ENCODE measurements around the gene TLN1.

TLN1 gene

GRCh38 chr9:35718721-35719511, 13.1 kb downstream of the TLN1 start:
- H3K4me1 ChIP-seq (ENCODE audit: control insufficient read depth in 2 of 2, insufficient read depth in 2 of 2, low read length in 2 of 2), result no peaks in the 10 kb centered on the region
- H3K4me3 ChIP-seq (ENCODE audit: low read length in 2 of 2), result no peak overlapping the region
- no peak overlapping the region for H3K27ac ChIP-seq (ENCODE audit: low read depth in 2 of 2, low read length in 2 of 2)
- H3K9ac ChIP-seq (ENCODE audit: low read depth in 1 of 2, low read length in 2 of 2), result no peak overlapping the region
- H3K9me3 ChIP-seq (ENCODE audit: control insufficient read depth in 2 of 2, low read length in 2 of 2), result no peaks in the 10 kb centered on the region
- H3K27me3 ChIP-seq (ENCODE audit: control insufficient read depth in 2 of 2, insufficient read depth in 2 of 2, low read length in 2 of 2), result no peaks in the 10 kb centered on the region
- H3K36me3 ChIP-seq (ENCODE audit: control insufficient read depth in 2 of 2, insufficient read depth in 2 of 2, low read length in 2 of 2), result peaks cover 93 to 100% of the 10 kb centered on the region in 2 donors

GRCh38 chr9:35717132-35717870, 14.7 kb downstream of the TLN1 start:
- Histone ChIP-seq H3K9me3 (ENCODE audit: control insufficient read depth in 2 of 2, low read length in 2 of 2) (no peaks in the 10 kb centered on the region), H3K4me3 (ENCODE audit: low read length in 2 of 2) (no peak overlapping the region), H3K36me3 (ENCODE audit: control insufficient read depth in 2 of 2, insufficient read depth in 2 of 2, low read length in 2 of 2) (peaks cover 93 to 95% of the 10 kb centered on the region in 2 donors), H3K27ac (ENCODE audit: low read depth in 2 of 2, low read length in 2 of 2) (no peak overlapping the region), H3K9ac (ENCODE audit: low read depth in 1 of 2, low read length in 2 of 2) (no peak overlapping the region), H3K27me3 (ENCODE audit: control insufficient read depth in 2 of 2, insufficient read depth in 2 of 2, low read length in 2 of 2) (no peaks in the 10 kb centered on the region), H3K4me1 (ENCODE audit: control insufficient read depth in 2 of 2, insufficient read depth in 2 of 2, low read length in 2 of 2) (no peaks in the 10 kb centered on the region)

- Histone ChIP-seq H3K9ac (ENCODE audit: low read depth in 1 of 2, low read length in 2 of 2) (no peak overlapping the region), H3K36me3 (ENCODE audit: control insufficient read depth in 2 of 2, insufficient read depth in 2 of 2, low read length in 2 of 2) (peaks cover 93 to 94% of the 10 kb centered on the region in 2 donors), H3K4me3 (ENCODE audit: low read length in 2 of 2) (no peak overlapping the region), H3K4me1 (ENCODE audit: control insufficient read depth in 2 of 2, insufficient read depth in 2 of 2, low read length in 2 of 2) (no peaks in the 10 kb centered on the region), H3K27ac (ENCODE audit: low read depth in 2 of 2, low read length in 2 of 2) (no peak overlapping the region), H3K27me3 (ENCODE audit: control insufficient read depth in 2 of 2, insufficient read depth in 2 of 2, low read length in 2 of 2) (no peaks in the 10 kb centered on the region), H3K9me3 (ENCODE audit: control insufficient read depth in 2 of 2, low read length in 2 of 2) (no peaks in the 10 kb centered on the region)
These were observed 15.8 kb downstream of the TLN1 start for GRCh38 chr9:35716230-35716629.

GRCh38 chr9:35714579-35715252, 17.3 kb downstream of the TLN1 start:
- H3K4me3 ChIP-seq (ENCODE audit: low read length in 2 of 2), result no peak overlapping the region
- H3K4me1 ChIP-seq (ENCODE audit: control insufficient read depth in 2 of 2, insufficient read depth in 2 of 2, low read length in 2 of 2), result no peaks in the 10 kb centered on the region
- no peak overlapping the region for H3K9ac ChIP-seq (ENCODE audit: low read depth in 1 of 2, low read length in 2 of 2)
- H3K27ac ChIP-seq (ENCODE audit: low read depth in 2 of 2, low read length in 2 of 2), result no peak overlapping the region
- H3K9me3 ChIP-seq (ENCODE audit: control insufficient read depth in 2 of 2, low read length in 2 of 2), result no peaks in the 10 kb centered on the region
- H3K36me3 ChIP-seq (ENCODE audit: control insufficient read depth in 2 of 2, insufficient read depth in 2 of 2, low read length in 2 of 2), result peaks cover 90% of the 10 kb centered on the region in 2 donors
- H3K27me3 ChIP-seq (ENCODE audit: control insufficient read depth in 2 of 2, insufficient read depth in 2 of 2, low read length in 2 of 2), result no peaks in the 10 kb centered on the region

- Histone ChIP-seq H3K9ac (ENCODE audit: low read depth in 1 of 2, low read length in 2 of 2) (no peak overlapping the region), H3K27me3 (ENCODE audit: control insufficient read depth in 2 of 2, insufficient read depth in 2 of 2, low read length in 2 of 2) (no peaks in the 10 kb centered on the region), H3K27ac (ENCODE audit: low read depth in 2 of 2, low read length in 2 of 2) (no peak overlapping the region), H3K36me3 (ENCODE audit: control insufficient read depth in 2 of 2, insufficient read depth in 2 of 2, low read length in 2 of 2) (peaks cover 87% of the 10 kb centered on the region in 2 donors), H3K9me3 (ENCODE audit: control insufficient read depth in 2 of 2, low read length in 2 of 2) (no peaks in the 10 kb centered on the region), H3K4me1 (ENCODE audit: control insufficient read depth in 2 of 2, insufficient read depth in 2 of 2, low read length in 2 of 2) (no peaks in the 10 kb centered on the region), H3K4me3 (ENCODE audit: low read length in 2 of 2) (no peak overlapping the region)
These were observed 17.9 kb downstream of the TLN1 start for GRCh38 chr9:35714123-35714522.

GRCh38 chr9:35713578-35713977, 18.4 kb downstream of the TLN1 start:
- H3K9ac ChIP-seq (ENCODE audit: low read depth in 1 of 2, low read length in 2 of 2), result no peak overlapping the region
- no peaks in the 10 kb centered on the region for H3K9me3 ChIP-seq (ENCODE audit: control insufficient read depth in 2 of 2, low read length in 2 of 2)
- H3K27me3 ChIP-seq (ENCODE audit: control insufficient read depth in 2 of 2, insufficient read depth in 2 of 2, low read length in 2 of 2), result no peaks in the 10 kb centered on the region
- H3K4me1 ChIP-seq (ENCODE audit: control insufficient read depth in 2 of 2, insufficient read depth in 2 of 2, low read length in 2 of 2), result no peaks in the 10 kb centered on the region
- peaks cover 81 to 85% of the 10 kb centered on the region in 2 donors for H3K36me3 ChIP-seq (ENCODE audit: control insufficient read depth in 2 of 2, insufficient read depth in 2 of 2, low read length in 2 of 2)
- H3K4me3 ChIP-seq (ENCODE audit: low read length in 2 of 2), result no peak overlapping the region
- H3K27ac ChIP-seq (ENCODE audit: low read depth in 2 of 2, low read length in 2 of 2), result no peak overlapping the region

GRCh38 chr9:35712762-35713400, 19.1 kb downstream of the TLN1 start:
- no peaks in the 10 kb centered on the region for H3K9me3 ChIP-seq (ENCODE audit: control insufficient read depth in 2 of 2, low read length in 2 of 2)
- H3K9ac ChIP-seq (ENCODE audit: low read depth in 1 of 2, low read length in 2 of 2), result no peak overlapping the region
- peaks cover 80 to 85% of the 10 kb centered on the region in 2 donors for H3K36me3 ChIP-seq (ENCODE audit: control insufficient read depth in 2 of 2, insufficient read depth in 2 of 2, low read length in 2 of 2)
- no peak overlapping the region for H3K4me3 ChIP-seq (ENCODE audit: low read length in 2 of 2)
- H3K27me3 ChIP-seq (ENCODE audit: control insufficient read depth in 2 of 2, insufficient read depth in 2 of 2, low read length in 2 of 2), result no peaks in the 10 kb centered on the region
- H3K4me1 ChIP-seq (ENCODE audit: control insufficient read depth in 2 of 2, insufficient read depth in 2 of 2, low read length in 2 of 2), result no peaks in the 10 kb centered on the region
- H3K27ac ChIP-seq (ENCODE audit: low read depth in 2 of 2, low read length in 2 of 2), result no peak overlapping the region

GRCh38 chr9:35711501-35712428, 20.2 kb downstream of the TLN1 start:
- H3K4me1 ChIP-seq (ENCODE audit: control insufficient read depth in 2 of 2, insufficient read depth in 2 of 2, low read length in 2 of 2), result no peaks in the 10 kb centered on the region
- no peak overlapping the region for H3K9ac ChIP-seq (ENCODE audit: low read depth in 1 of 2, low read length in 2 of 2)
- no peaks in the 10 kb centered on the region for H3K27me3 ChIP-seq (ENCODE audit: control insufficient read depth in 2 of 2, insufficient read depth in 2 of 2, low read length in 2 of 2)
- H3K27ac ChIP-seq (ENCODE audit: low read depth in 2 of 2, low read length in 2 of 2), result no peak overlapping the region
- H3K9me3 ChIP-seq (ENCODE audit: control insufficient read depth in 2 of 2, low read length in 2 of 2), result no peaks in the 10 kb centered on the region
- peaks cover 80 to 85% of the 10 kb centered on the region in 2 donors for H3K36me3 ChIP-seq (ENCODE audit: control insufficient read depth in 2 of 2, insufficient read depth in 2 of 2, low read length in 2 of 2)
- H3K4me3 ChIP-seq (ENCODE audit: low read length in 2 of 2), result no peak overlapping the region

GRCh38 chr9:35710818-35711500, 21.0 kb downstream of the TLN1 start:
- Histone ChIP-seq H3K9ac (ENCODE audit: low read depth in 1 of 2, low read length in 2 of 2) (no peak overlapping the region), H3K36me3 (ENCODE audit: control insufficient read depth in 2 of 2, insufficient read depth in 2 of 2, low read length in 2 of 2) (peaks cover 80 to 85% of the 10 kb centered on the region in 2 donors), H3K27me3 (ENCODE audit: control insufficient read depth in 2 of 2, insufficient read depth in 2 of 2, low read length in 2 of 2) (no peaks in the 10 kb centered on the region), H3K9me3 (ENCODE audit: control insufficient read depth in 2 of 2, low read length in 2 of 2) (no peaks in the 10 kb centered on the region), H3K4me3 (ENCODE audit: low read length in 2 of 2) (no peak overlapping the region), H3K27ac (ENCODE audit: low read depth in 2 of 2, low read length in 2 of 2) (no peak overlapping the region), H3K4me1 (ENCODE audit: control insufficient read depth in 2 of 2, insufficient read depth in 2 of 2, low read length in 2 of 2) (no peaks in the 10 kb centered on the region)
